GM12875 (cell line): ENCODE data around the gene FAR1.
"Not testable (repeated sequence)": the region's sequence is repeated elsewhere in the genome, so short reads cannot be mapped to it uniquely, and the experiment has no call there.

Source experiments
- H3K4me3 ChIP-seq: one replicate; pipeline ENCODE4 v1.5.1; 2011; ENCODE audit warnings: low read depth, low read length, control low read depth
- CTCF ChIP-seq: IDR thresholded peaks from 2 replicates; pipeline ENCODE4 v1.5.1; 2011; ENCODE audit warnings: low read depth, mild to moderate bottlenecking, control low read depth, inconsistent platforms, low read length, moderate library complexity, borderline replicate concordance; ENCODE audit not compliant: insufficient read depth

Gene FAR1

DNA sequence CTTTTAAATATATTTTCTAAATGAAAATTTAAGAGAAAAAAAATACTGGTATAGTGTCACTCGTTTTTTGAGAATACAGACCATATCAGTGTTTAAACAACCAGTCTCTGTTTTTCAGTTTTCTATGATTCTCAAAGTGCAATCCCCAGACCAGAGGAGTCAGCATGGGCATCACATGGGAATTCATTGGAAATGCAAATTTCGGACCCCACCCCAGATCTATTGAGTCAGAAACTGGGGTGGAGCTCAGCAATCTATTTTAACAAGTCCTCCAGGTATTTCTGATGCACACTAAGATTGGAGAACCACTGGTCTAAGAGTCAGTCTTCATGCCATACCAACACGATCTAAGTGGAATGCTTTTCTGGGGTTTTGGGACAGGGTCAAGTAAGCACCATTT lies 66.1 kb downstream of the FAR1 start:
- TF ChIP-seq CTCF, result no peak
- no peak overlapping the region for H3K4me3 ChIP-seq

- no peak overlapping the region for H3K4me3 ChIP-seq
- TF ChIP-seq CTCF, result no peak
Measured at GRCh38 chr11:13745165-13745564, 76.7 kb downstream of the FAR1 start.

- H3K4me3 ChIP-seq, result not testable (repeated sequence)
Measured at GRCh38 chr11:13753316-13753715, 84.8 kb downstream of the FAR1 start.

DNA sequence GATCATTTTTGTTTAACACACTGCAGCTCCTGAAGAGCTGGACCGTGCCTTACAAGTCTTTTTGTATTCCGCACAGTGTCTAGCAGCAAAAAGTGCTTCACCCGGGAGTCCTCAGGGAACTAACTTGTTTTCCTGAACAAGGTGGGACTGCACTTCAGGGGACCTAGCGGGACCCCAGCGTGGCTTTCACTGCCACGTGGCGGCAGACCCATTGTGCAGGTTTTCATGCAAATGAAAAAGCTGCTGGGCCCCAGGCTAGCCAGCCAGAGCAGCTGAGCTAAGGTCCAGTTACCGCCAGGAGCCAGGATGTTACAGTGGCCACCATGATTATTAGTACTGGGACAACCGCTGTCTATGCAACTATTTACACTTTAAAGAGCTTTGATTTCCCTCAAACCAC lies 90.6 kb downstream of the FAR1 start:
- TF ChIP-seq CTCF, result no peak
- H3K4me3 ChIP-seq, result no peak overlapping the region

DNA sequence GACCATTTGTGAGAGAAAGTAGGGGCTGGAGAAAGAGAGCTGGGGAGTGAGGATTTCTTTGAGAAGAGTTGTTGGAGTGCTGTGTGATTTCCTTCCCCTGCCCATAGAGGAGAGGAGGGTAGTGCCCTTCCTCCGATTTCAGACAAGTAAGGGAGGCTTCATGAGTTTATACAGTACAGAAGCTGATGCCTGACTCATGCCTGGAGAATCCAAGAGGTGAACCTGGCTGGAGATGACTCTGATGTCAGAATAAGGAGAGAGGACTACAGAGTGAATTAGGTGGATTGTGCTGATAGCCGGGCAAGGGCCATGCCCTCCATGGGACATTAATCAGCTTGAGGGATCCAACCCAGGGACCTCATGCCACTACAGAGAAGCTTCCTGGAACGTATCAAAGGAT lies 91.6 kb downstream of the FAR1 start:
- TF ChIP-seq CTCF, result no peak
- no peak overlapping the region for H3K4me3 ChIP-seq

DNA sequence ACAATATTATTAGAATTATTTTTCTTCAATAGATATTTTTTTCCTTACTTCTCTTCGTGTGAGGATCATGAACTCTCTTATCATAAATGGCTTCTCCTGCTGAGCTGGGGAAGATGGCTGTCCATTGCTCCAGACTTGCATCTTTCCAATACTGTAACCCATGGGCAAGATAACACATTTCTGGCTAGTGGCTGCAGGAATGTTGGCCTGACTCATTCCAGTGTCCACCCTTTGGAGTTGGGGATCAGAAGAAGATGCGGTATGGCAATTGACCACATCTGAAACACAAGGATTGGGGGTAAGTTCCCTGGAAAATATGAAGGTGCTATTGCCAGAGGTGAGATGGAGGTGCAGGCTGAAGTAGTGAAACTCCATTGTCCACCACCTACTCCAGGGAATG lies 92.8 kb downstream of the FAR1 start:
- TF ChIP-seq CTCF, result no peak
- no peak overlapping the region for H3K4me3 ChIP-seq

DNA sequence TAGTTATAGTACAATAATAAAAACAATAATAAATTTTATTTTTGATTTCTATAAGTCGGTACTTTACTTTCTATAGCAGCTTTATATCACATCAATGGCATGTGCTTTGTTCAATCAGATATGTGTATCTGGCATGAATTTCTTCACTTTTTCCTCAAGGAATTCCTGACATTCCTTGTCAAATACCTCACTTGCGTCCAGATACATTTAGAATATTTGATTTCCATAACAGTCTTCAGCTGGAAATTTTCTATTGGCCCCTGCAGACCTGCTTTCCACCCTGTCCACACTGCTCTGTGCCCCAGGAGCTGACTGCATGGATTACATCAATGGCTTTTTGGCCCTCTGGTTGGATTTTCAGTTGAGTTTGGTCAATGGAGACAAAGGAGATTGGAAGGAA lies 93.2 kb downstream of the FAR1 start:
- no peak for TF ChIP-seq CTCF
- no peak overlapping the region for H3K4me3 ChIP-seq

DNA sequence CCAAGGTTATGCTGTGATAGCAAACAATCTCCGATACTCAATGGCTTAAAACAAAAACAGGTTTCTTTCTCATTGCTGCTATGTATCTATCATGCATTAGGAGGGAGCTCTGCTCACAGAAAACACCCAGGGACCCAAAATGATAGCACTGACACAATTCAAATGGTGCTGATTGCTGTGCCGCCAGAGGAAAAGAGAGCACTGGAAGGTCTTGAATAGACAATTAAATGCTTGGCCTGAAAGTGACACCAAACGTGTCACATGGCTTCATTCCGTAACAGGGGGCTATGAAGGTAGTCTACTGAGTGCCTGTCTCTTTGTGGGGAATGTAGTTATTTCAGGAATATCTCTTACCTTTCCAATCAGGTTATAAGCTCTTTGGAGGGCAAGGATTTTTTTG lies 94.2 kb downstream of the FAR1 start:
- no peak for TF ChIP-seq CTCF
- H3K4me3 ChIP-seq, result no peak overlapping the region
